Esophagus muscularis mucosa (tissue), 4 donors: ENCODE measurements around the gene HOXC12.

ENCODE experiments used
- CTCF ChIP-seq, 3 experiments: fragments of 200-600 bp in 2 of 3; fragments of 450-650 bp in 1 of 3; sonication (generic) in 2 of 3; IDR thresholded peaks; one replicate each; pipeline ENCODE4 v1.5.1; 2017 to 2019; ENCODE audit warnings: antibody characterized with exemption in 3 of 3, mild to moderate bottlenecking in 2 of 3, moderate library complexity in 1 of 3
- EP300 ChIP-seq: sonication (generic); formaldehyde crosslinking; IDR thresholded peaks from one replicate; pipeline ENCODE4 v1.6.1; 2017; ENCODE audit warnings: antibody characterized with exemption
- POLR2A ChIP-seq: fragments of 450-650 bp; IDR thresholded peaks from one replicate; pipeline ENCODE4 v1.6.1; 2017; ENCODE audit warnings: antibody characterized with exemption, moderate library complexity, mild to moderate bottlenecking, low read depth

GRCh38 chr12:53966385-53967133 lies 11.9 kb downstream of the HOXC12 start:
- TF ChIP-seq CTCF (IDR thresholded peaks at IDR 0.05) (no peak), POLR2A (no peak), EP300 (no peak)
